ENCODE data around the gene BRD9.

DNA sequence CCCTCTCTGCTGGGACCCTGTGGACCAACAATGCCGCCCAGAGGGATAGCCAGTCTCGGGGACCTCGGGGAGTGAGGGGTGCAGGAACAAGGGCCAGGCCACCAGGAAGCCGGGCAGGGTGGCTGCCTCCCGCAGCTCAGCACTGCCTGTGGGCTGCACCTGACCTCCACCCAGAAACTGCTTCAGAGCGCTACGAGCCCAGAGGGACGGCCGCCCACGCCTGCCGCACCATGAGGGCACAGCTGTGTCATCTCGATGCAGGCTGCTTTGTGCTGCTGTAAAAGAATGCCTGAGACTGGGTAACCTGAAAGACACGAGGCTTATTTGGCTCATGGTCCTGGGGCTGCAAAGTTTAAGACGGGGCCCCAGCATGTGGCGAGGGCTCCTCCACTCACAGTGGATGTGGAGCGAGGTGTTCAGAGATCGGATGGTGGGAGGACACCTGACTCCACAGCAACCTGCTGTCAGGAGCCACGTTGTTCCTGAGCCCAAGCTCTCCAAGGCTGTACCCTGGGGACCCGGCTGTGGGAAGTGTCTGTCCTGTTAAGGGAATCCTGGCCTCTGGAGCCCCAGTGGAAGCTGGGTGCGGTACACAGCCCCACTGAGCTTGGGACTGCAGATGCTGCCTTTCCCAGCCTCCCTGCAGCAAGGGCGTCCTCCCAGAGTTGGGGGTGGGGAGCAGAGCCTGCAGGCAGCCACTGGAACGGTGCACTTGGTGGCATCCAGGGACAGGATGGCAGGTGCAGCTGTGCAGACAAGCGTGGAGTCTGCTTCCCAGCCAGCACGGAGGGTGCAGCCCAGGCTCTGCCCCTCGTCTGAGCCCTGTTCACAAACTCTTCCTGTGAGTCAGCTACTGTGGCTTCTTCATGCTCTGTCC, 30.0 kb downstream of the BRD9 start:
- TF ChIP-seq, protein P1, sequence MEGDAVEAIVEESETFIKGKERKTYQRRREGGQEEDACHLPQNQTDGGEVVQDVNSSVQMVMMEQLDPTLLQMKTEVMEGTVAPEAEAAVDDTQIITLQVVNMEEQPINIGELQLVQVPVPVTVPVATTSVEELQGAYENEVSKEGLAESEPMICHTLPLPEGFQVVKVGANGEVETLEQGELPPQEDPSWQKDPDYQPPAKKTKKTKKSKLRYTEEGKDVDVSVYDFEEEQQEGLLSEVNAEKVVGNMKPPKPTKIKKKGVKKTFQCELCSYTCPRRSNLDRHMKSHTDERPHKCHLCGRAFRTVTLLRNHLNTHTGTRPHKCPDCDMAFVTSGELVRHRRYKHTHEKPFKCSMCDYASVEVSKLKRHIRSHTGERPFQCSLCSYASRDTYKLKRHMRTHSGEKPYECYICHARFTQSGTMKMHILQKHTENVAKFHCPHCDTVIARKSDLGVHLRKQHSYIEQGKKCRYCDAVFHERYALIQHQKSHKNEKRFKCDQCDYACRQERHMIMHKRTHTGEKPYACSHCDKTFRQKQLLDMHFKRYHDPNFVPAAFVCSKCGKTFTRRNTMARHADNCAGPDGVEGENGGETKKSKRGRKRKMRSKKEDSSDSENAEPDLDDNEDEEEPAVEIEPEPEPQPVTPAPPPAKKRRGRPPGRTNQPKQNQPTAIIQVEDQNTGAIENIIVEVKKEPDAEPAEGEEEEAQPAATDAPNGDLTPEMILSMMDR (IDR thresholded peaks at IDR 0.05), result no peak
- TF ChIP-seq POLR2A (IDR thresholded peaks at IDR 0.05) (no peak), POLR2AphosphoS5 (IDR thresholded peaks at IDR 0.05) (no peak), EP300 (IDR thresholded peaks at IDR 0.05) (no peak)

Measured in gastroesophageal sphincter (tissue), 3 donors.